Large intestine (tissue), 3 donors: ENCODE measurements around the gene NOP56. TPM values are rescaled to one million over a fixed set of nuclear protein-coding genes. Genes with fewer than 3 reads are reported as not detected.

ENCODE experiments used
- DNase-seq, 2 donors: peaks; one replicate each; pipeline versions ENCODE4 v3.0.0 to v3.0.0-alpha.2; 2013
- H3K27ac ChIP-seq: one replicate; pipeline ENCODE4 v1.5.1; 2013; ENCODE audit warnings: low read length
- H3K27me3 ChIP-seq: 2 replicates; pipeline ENCODE4 v1.6.1; 2013; ENCODE audit warnings: low read length; ENCODE audit not compliant: control insufficient read depth, insufficient read depth
- H3K36me3 ChIP-seq: 2 replicates; pipeline ENCODE4 v1.6.1; 2013; ENCODE audit warnings: low read length; ENCODE audit not compliant: control insufficient read depth, insufficient read depth
- H3K4me1 ChIP-seq: one replicate; pipeline ENCODE4 v1.6.1; 2013; ENCODE audit warnings: low read length; ENCODE audit not compliant: control insufficient read depth, insufficient read depth
- H3K4me3 ChIP-seq: one replicate; pipeline ENCODE4 v1.5.1; 2013; ENCODE audit warnings: low read length
- H3K9me3 ChIP-seq: one replicate; pipeline ENCODE4 v1.6.1; 2013; ENCODE audit warnings: mild to moderate bottlenecking, low read depth, low read length, moderate library complexity; ENCODE audit not compliant: control insufficient read depth
- WGBS: methylation state at CpG from one replicate; pipeline ENCODE4 v1.1.5; 2013; ENCODE audit warnings: low lambda C conversion rate; ENCODE audit not compliant: insufficient coverage; 5-methylcytosine and 5-hydroxymethylcytosine counted together
- polyA plus RNA-seq: library from polyadenylated mRNA; unstranded; fragments of 120-200 nt; gene quantifications from one replicate; pipeline ENCODE4 v1.2.1, GENCODE V29; 2013

Gene NOP56
- polyA plus RNA-seq, 1 donor = 208 TPM

DNA sequence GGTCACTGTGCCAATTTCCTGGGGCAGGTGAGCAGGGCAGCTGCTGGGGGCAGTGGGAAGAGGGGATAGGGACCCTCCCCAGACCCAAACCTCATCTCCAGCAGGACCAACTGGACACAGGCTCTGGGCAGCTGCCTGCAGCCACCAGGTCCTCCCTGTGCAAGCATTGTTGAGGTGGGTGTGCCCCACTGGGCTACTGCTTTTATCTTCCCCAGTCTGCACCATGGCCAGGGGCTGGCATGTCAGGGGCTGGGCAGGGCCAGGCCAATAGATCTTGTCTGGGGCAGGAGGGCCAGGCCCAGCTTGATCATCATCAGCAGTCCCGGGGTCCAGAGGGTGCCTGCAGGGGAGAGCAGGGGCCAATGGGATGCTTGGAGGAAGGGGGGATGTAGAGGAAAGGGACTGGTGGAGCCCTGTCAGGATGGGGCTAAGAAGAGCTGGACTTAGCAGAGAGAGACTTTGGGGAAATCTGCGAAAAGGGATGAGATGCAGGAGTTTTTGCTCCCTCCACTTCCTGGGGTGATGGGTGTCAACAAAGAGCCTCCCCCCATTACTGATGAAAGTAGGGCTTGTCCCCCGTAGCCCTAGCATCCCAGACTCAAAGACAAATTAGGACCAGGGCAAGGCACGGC is 45.9 kb downstream of the NOP56 start:
- H3K4me3 ChIP-seq = no peak overlapping the region
- DNase-seq = no peak
- WGBS = no CpG with 5 or more reads among the region's 4 CpGs
- H3K4me1 ChIP-seq = no peaks in the 10 kb centered on the region
- no peaks in the 10 kb centered on the region for H3K36me3 ChIP-seq
- peaks cover 4% of the 10 kb centered on the region for H3K9me3 ChIP-seq
- no peak overlapping the region for H3K27ac ChIP-seq
- H3K27me3 ChIP-seq = peaks cover 50% of the 10 kb centered on the region

- WGBS = no CpG with 5 or more reads among the region's 4 CpGs
- no peak for DNase-seq
- no peaks in the 10 kb centered on the region for H3K4me1 ChIP-seq
- H3K9me3 ChIP-seq = peaks cover under 1% of the 10 kb centered on the region
- H3K4me3 ChIP-seq = no peak overlapping the region
- H3K27me3 ChIP-seq = peaks cover 44% of the 10 kb centered on the region
- H3K27ac ChIP-seq = no peak overlapping the region
- H3K36me3 ChIP-seq = no peaks in the 10 kb centered on the region
These were observed 46.5 kb downstream of the NOP56 start for GRCh38 chr20:2698912-2699311.

GRCh38 chr20:2699775-2700413 is 47.5 kb downstream of the NOP56 start:
- DNase-seq = no peak
- Histone ChIP-seq H3K9me3 (no peaks in the 10 kb centered on the region), H3K4me1 (no peaks in the 10 kb centered on the region), H3K27me3 (peaks cover 35% of the 10 kb centered on the region), H3K36me3 (no peaks in the 10 kb centered on the region), H3K27ac (no peak overlapping the region), H3K4me3 (no peak overlapping the region)
- WGBS = no CpG with 5 or more reads among the region's 5 CpGs

GRCh38 chr20:2700913-2701620 is 48.6 kb downstream of the NOP56 start:
- no peak for DNase-seq
- Histone ChIP-seq H3K36me3 (no peaks in the 10 kb centered on the region), H3K9me3 (no peaks in the 10 kb centered on the region), H3K4me1 (no peaks in the 10 kb centered on the region), H3K4me3 (no peak overlapping the region), H3K27me3 (peaks cover 26% of the 10 kb centered on the region), H3K27ac (no peak overlapping the region)
- no CpG with 5 or more reads among the region's 9 CpGs for WGBS

GRCh38 chr20:2701671-2702081 is 49.2 kb downstream of the NOP56 start:
- no peaks in the 10 kb centered on the region for H3K9me3 ChIP-seq
- H3K27ac ChIP-seq = no peak overlapping the region
- peaks cover 27% of the 10 kb centered on the region for H3K27me3 ChIP-seq
- H3K4me1 ChIP-seq = no peaks in the 10 kb centered on the region
- no CpG with 5 or more reads among the region's 5 CpGs for WGBS
- no peaks in the 10 kb centered on the region for H3K36me3 ChIP-seq
- no peak for DNase-seq
- H3K4me3 ChIP-seq = no peak overlapping the region

DNA sequence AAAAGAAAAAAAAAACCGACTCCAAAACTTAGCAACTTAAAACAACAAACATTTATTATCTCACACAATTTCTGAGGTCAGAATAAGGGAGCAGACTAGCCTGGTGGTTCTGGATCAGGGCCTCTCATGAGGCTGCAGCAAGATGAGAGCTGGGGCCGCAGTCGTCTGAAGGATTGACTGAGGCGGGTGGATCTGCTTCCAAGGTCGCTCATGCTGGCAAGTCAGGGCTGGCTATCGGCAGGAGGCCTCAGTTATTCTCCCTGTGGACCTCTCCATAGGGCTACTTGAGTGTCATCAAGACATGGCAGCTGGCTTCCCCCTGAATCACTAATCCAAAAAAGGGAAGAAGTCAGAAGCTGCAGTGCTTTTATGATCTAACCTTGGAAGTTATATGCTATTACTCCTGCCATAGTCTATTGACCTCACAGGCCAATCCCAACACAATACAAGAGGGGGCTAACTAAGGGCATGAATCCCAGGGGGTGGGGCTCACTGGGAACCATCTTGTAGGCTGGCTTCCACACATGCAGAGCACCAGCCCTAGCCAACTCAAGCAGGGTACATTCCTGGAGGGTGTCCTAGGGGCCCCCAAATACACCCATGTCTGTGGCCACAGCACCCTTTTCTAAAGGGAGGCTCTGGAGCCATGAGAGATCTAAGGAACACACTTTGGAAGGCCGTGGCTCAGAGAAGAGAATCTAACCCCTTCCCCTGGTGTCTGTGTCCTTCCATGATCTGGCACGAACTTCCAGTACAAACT is 51.5 kb downstream of the NOP56 start:
- H3K9me3 ChIP-seq = no peaks in the 10 kb centered on the region
- no peak for DNase-seq
- WGBS = no CpG with 5 or more reads among the region's 8 CpGs
- no peaks in the 10 kb centered on the region for H3K36me3 ChIP-seq
- H3K4me1 ChIP-seq = no peaks in the 10 kb centered on the region
- H3K27ac ChIP-seq = no peak overlapping the region
- no peak overlapping the region for H3K4me3 ChIP-seq
- H3K27me3 ChIP-seq = peaks cover 25% of the 10 kb centered on the region

- Histone ChIP-seq H3K27me3 (peaks cover 12% of the 10 kb centered on the region), H3K36me3 (no peaks in the 10 kb centered on the region), H3K9me3 (no peaks in the 10 kb centered on the region), H3K4me1 (no peaks in the 10 kb centered on the region), H3K27ac (no peak overlapping the region), H3K4me3 (no peak overlapping the region)
- DNase-seq = no peak
- no CpG with 5 or more reads among the region's 14 CpGs for WGBS
These were observed 53.7 kb downstream of the NOP56 start for GRCh38 chr20:2705931-2706645.

- WGBS = no CpG with 5 or more reads among the region's 6 CpGs
- H3K4me3 ChIP-seq = no peak overlapping the region
- H3K4me1 ChIP-seq = no peaks in the 10 kb centered on the region
- no peaks in the 10 kb centered on the region for H3K9me3 ChIP-seq
- no peak for DNase-seq
- H3K27me3 ChIP-seq = peaks cover 6% of the 10 kb centered on the region
- no peaks in the 10 kb centered on the region for H3K36me3 ChIP-seq
- H3K27ac ChIP-seq = no peak overlapping the region
These were observed 54.4 kb downstream of the NOP56 start for GRCh38 chr20:2706688-2707352.

DNA sequence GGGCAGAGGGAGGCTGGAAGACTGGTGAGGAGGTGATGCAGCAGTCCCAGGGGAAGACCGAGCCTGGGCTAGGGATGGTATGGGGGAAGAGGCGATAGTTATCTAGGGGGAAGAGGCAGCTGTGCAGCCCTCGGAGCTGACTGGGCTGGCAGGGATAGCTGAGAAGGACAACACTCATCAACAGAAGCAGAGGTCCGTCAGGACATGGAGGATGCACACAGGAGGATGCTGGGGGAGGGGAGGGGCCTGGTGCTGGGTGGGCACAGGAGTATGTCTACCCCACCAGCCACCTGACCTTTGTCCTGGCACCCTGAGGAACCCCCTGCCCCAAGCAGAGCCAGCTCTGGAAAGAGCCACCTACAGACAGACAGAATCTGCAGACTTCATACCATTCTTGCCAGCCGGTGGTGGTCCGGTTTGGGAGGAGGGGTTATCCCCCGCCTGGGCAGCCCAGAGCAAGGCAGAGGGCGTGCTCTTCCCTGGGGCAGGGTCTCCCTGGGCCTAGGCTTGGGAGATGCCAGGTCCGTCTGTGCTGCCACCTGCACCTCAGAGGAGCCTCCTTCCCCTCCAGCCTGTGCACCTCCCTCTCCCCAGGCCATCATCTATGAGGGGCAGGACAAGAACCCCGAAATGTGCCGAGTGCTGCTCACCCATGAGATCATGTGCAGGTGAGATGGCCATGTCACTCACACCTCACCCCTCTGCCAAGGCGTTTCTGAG is 55.1 kb downstream of the NOP56 start:
- peaks cover 6% of the 10 kb centered on the region for H3K27me3 ChIP-seq
- H3K9me3 ChIP-seq = no peaks in the 10 kb centered on the region
- no peaks in the 10 kb centered on the region for H3K36me3 ChIP-seq
- H3K4me1 ChIP-seq = no peaks in the 10 kb centered on the region
- DNase-seq = no peak
- no CpG with 5 or more reads among the region's 12 CpGs for WGBS
- no peak overlapping the region for H3K4me3 ChIP-seq
- no peak overlapping the region for H3K27ac ChIP-seq
